ENCODE results near the gene ADTRP.
"Not testable (repeated sequence)": the region's sequence is repeated elsewhere in the genome, so short reads cannot be mapped to it uniquely, and the experiment has no call there.

ADTRP gene

GRCh38 chr6:11688425-11688709 is 90.2 kb downstream of the ADTRP start:
- no peak for DNase-seq

DNA sequence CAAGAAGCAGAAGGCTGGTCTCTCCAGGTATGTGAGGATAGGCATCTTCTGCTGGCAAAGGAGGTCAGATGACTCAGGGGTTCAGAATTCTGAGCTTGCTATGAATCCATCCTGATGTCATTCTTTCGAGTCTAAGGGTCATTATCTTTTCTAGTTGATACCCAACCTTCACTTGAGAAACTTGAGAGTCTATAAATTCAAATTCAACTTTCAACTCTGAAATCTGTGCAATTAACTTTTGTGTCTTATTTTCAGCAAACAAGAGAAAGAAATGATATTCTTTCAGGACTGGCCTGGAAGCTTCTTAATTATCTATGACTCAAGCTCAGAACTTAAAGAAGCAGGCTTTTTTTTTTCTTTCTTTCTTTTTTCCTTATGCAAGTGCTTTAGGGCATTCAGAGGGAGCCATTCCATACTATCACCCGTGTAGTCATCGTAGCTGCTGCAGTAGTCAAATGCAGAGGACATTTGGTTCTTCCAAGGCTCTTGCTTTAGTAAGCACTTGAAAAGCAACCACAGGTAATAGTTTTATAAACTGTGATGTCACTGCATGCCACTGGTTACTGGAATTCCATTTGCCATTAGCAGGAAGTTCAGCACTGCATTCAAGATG is 93.0 kb downstream of the ADTRP start:
- no peak for DNase-seq

GRCh38 chr6:11684901-11685480 is 93.6 kb downstream of the ADTRP start:
- DNase-seq: no peak

GRCh38 chr6:11683871-11684270 is 94.7 kb downstream of the ADTRP start:
- no peak for DNase-seq

- no peak for DNase-seq
Observed at GRCh38 chr6:11682561-11682975, 96.0 kb downstream of the ADTRP start.

- DNase-seq: no peak
Observed at GRCh38 chr6:11681770-11682169, 96.8 kb downstream of the ADTRP start.

DNA sequence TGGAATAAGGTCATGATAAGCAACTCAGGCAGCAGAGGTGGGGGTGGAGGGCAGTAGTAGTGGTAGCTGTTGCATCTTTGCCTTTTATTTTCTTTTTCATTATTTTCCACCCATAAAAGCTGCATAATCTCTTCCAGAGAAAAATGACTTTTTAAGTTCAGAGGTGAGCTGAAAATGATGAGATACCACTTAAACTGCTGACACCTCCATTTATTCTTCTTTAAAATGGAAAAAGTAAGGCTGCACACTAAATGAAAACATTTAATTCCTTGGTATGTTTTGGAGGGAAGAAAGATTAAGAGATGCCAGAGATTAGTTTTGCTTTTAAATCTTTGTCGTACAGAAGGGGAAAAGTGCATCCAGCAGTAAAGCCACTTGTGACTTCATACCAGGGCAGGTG is 97.2 kb downstream of the ADTRP start:
- no peak for DNase-seq

DNA sequence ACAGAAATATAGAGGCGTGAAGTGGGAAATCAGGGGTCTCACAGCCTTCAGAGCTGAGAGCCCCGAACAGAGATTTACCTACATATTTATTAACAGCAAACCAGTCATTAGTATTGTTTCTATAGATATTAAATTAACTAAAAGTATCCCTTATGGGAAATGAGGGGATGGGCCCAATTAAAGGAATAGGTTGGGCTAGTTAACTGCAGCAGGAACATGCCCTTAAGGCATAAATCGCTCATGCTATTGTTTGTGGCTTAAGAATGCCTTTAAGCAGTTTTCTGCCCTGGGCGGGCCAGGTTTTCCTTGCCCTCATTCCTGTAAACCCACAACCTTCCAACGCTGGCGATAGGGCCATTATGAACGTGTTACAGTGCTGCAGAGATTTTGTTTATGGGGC is 98.1 kb downstream of the ADTRP start:
- DNase-seq: not testable (repeated sequence)

DNA sequence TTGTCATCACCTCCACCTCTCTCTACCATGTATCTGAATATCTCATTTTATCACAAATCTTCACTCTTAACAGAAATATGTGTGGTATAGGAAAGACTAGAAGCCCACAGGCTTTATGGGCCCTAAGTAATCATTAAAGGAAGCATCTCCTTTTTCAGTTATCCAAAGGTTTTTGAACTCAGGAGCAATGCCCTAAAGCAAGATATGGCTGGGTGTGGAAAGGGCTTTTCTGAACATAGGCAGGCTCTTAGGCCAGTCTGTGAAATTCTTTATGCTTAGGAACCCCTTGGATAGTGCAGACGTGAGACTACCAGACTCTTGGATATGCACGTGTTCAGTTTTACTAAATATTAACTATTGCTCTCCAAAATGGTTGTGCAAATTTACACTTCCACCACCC is 99.5 kb downstream of the ADTRP start:
- DNase-seq: no peak

- DNase-seq: peak; percentile 59
Observed at GRCh38 chr6:11675601-11676000, 103.0 kb downstream of the ADTRP start.

GRCh38 chr6:11672669-11673068 is 105.9 kb downstream of the ADTRP start:
- no peak for DNase-seq

GRCh38 chr6:11672256-11672655 is 106.3 kb downstream of the ADTRP start:
- no peak for DNase-seq

DNA sequence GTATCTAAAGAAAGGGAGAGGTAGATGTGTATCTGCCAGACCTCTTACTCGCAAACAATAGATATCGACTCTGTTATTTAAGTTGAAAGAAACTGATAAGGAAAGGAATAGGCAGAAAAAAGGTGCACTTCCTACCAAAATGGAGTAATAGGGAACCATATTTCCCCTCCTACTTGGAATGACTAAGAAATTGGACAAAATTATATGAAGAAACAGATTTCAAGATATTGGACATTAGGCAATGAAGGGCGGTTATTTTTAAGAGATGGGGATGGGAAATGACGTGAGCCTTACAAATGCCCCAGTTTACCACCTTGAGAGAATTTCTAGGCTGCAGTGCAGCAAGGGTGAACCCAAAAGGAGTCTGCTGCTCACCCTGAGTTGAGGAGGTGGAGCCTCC is 108.9 kb downstream of the ADTRP start:
- DNase-seq: no peak

GRCh38 chr6:11668455-11668854 is 110.1 kb downstream of the ADTRP start:
- DNase-seq: no peak

DNA sequence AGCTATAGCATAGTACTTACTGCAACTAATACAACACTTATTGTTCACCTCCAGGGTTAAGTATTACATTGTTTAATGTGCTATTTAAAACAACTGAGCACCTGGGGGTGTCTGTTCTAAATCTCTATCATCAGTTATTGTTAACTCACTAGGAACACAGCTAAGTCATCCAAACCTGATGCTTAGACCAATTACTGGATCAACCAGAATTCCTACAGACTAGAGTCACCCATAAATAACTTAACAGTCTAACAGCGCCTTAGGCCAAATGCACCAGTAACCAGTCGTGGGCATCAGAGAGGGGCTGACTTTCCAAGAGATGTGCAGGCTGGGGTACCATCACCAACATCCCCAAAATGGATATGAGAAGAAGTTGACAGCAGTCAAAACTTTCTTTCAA is 110.7 kb downstream of the ADTRP start:
- no peak for DNase-seq

DNA sequence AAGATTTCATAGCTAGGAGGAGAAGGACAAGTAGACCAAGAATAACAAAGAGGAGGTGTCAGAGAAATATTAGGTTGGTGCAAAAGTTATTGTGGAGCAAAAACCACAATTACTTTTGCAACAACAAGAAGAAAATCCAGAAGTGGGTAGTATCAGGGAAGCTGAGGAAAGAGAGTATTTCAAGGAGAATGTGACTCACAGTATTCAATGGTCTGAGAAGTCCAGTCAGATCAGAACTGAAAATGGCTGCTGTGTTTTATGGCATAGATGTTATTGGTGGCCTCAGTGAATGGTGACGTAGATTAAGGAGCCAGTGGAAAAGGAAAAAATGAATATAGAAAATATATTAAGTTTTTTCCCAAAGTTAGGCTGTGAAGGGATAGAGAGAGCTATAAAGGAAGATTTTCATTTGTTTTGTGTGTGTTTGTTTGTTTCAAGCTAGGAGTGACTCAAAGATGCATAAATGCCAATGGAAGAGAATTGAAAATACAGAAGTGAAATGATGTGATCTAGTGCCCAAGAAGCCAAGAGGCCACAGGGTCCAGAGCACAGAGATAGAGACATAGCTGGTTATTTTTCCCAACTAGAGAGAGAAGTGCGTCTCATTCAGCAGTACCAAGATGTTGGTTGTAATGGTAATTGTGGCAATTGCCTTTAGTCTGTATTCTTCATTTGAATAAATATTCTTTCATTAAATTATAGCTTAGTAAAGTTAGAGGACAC is 112.8 kb downstream of the ADTRP start:
- DNase-seq: no peak
